A549 (cell line): ENCODE measurements around the gene ALDH1A3. TPM values are rescaled to one million over a fixed set of nuclear protein-coding genes. Genes with fewer than 3 reads are reported as not detected.

ENCODE experiments used
- ATAC-seq, 2 experiments: fragments of 200-7000 bp in 1 of 2; fragments of >200 bp in 1 of 2; cut with Nextera tagmentation in 1 of 2; cut with Tn5 transposase in 1 of 2; 3 replicates each; pipeline versions ENCODE4 v1.8.0 to v1.9.1; 2018 to 2020; ENCODE audit warnings: mild to moderate bottlenecking in 1 of 2, moderate library complexity in 1 of 2
- CTCF ChIA-PET: fragments of 300-600 bp; sonication (Branson Sonifier 250); formaldehyde crosslinking; extraction: SDS; loops from one replicate; lab custom pipeline; 2021; ENCODE audit warnings: antibody characterized with exemption, inconsistent platforms; lab: Yijun Ruan, JAX
- POLR2A ChIA-PET: fragments of 350-600 bp; formaldehyde crosslinking; extraction: SDS; loops from one replicate; lab custom pipeline; 2021; ENCODE audit warnings: antibody characterized with exemption, inconsistent platforms; lab: Yijun Ruan, JAX
- DNase-seq, 2 experiments: peaks; one replicate each; pipeline versions ENCODE4 v3.0.0 to v3.0.0-alpha.2; 2011 to 2016; ENCODE audit warnings: low read depth in 1 of 2, low spot score in 1 of 2
- FAIRE-seq: peaks from 2 replicates; lab custom pipeline; 2011; peaks lifted over from hg19 to GRCh38; lab: Jason Lieb, UNC
- H3K27ac ChIP-seq, 2 experiments: fragments of >200 bp; sonication (Bioruptor Twin); formaldehyde crosslinking; 3 replicates each; pipeline ENCODE4 v1.5.1; 2016 to 2017
- H3K4me1 ChIP-seq: fragments of >200 bp; sonication (Bioruptor Twin); formaldehyde crosslinking; 3 replicates; pipeline ENCODE4 v1.6.1; 2016
- H3K4me2 ChIP-seq: fragments of >200 bp; sonication (Bioruptor Twin); formaldehyde crosslinking; 3 replicates; pipeline ENCODE4 v1.6.1; 2016
- H3K4me3 ChIP-seq: fragments of >200 bp; sonication (Bioruptor Twin); formaldehyde crosslinking; 3 replicates; pipeline ENCODE4 v1.5.1; 2016
- H3K9me3 ChIP-seq: fragments of >200 bp; sonication (Bioruptor Twin); formaldehyde crosslinking; 3 replicates; pipeline ENCODE4 v1.6.1; 2016
- CHD4 ChIP-seq: fragments of 200-600 bp; sonication (generic); IDR thresholded peaks from 2 replicates; pipeline ENCODE4 v1.6.1; 2016; ENCODE audit warnings: antibody characterized with exemption, mild to moderate bottlenecking, borderline replicate concordance
- ELK1 ChIP-seq: fragments of 150-350 bp; IDR thresholded peaks from 2 replicates; pipeline ENCODE4 v1.6.1; 2014; ENCODE audit warnings: low read depth, mild to moderate bottlenecking, low read length
- FOSL2 ChIP-seq, 2 experiments: fragments of 450-650 bp in 1 of 2; fragments of >200 bp in 1 of 2; sonication (Bioruptor Twin) in 1 of 2; formaldehyde crosslinking; IDR thresholded peaks; 2 replicates each; pipeline versions ENCODE4 v1.5.0 to v1.6.1; 2016 to 2020; ENCODE audit warnings: mild to moderate bottlenecking in 1 of 2, moderate library complexity in 1 of 2
- FOXS1 ChIP-seq: fragments of 250-450 bp; sonication (Bioruptor Pico); IDR thresholded peaks from 2 replicates; pipeline ENCODE4 v1.5.0; 2020; ENCODE audit warnings: mild to moderate bottlenecking, moderate library complexity
- GATA3 ChIP-seq: IDR thresholded peaks from 2 replicates; pipeline ENCODE4 v1.6.1; 2012; ENCODE audit warnings: borderline replicate concordance
- HES2 ChIP-seq: fragments of >200 bp; sonication (Bioruptor Twin); formaldehyde crosslinking; IDR thresholded peaks from 2 replicates; pipeline ENCODE4 v1.6.1; 2016
- HEYL ChIP-seq: fragments of 250-450 bp; sonication (Bioruptor Pico); IDR thresholded peaks from 2 replicates; pipeline ENCODE4 v1.8.0; 2021; ENCODE audit warnings: mild to moderate bottlenecking, moderate library complexity
- HOXA7 ChIP-seq: fragments of 250-450 bp; sonication (Bioruptor Pico); IDR thresholded peaks from 2 replicates; pipeline ENCODE4 v1.5.0; 2020; ENCODE audit warnings: mild to moderate bottlenecking, moderate library complexity
- JUN ChIP-seq, 2 experiments: fragments of >200 bp; sonication (Bioruptor Twin); formaldehyde crosslinking; IDR thresholded peaks; 2 replicates in 1 of 2; 3 replicates in 1 of 2; pipeline ENCODE4 v1.6.1; 2016 to 2017
- KDM1A ChIP-seq: fragments of 200-600 bp; sonication (generic); IDR thresholded peaks from 2 replicates; pipeline ENCODE4 v1.6.1; 2016; ENCODE audit warnings: low read depth, mild to moderate bottlenecking
- KDM5A ChIP-seq: fragments of 200-600 bp; sonication (generic); IDR thresholded peaks from 2 replicates; pipeline ENCODE4 v1.6.1; 2016; ENCODE audit warnings: antibody characterized with exemption, mild to moderate bottlenecking
- PHF8 ChIP-seq: fragments of 200-600 bp; sonication (generic); IDR thresholded peaks from 2 replicates; pipeline ENCODE4 v1.6.1; 2016; ENCODE audit warnings: low read depth, mild to moderate bottlenecking, antibody characterized with exemption, moderate library complexity, borderline replicate concordance
- POLR2A ChIP-seq: IDR thresholded peaks from 2 replicates; pipeline ENCODE4 v1.6.1; 2012; ENCODE audit warnings: mild to moderate bottlenecking, low read length
- POLR2AphosphoS2 ChIP-seq: conservative IDR thresholded peaks from 2 replicates; pipeline ENCODE4 v1.6.1; 2012; ENCODE audit warnings: low read length, improper control_type of control experiment, inconsistent platforms
- RAD21 ChIP-seq, 2 experiments: fragments of >200 bp in 1 of 2; sonication (Bioruptor Twin) in 1 of 2; formaldehyde crosslinking in 1 of 2; IDR thresholded peaks in 1 of 2; conservative IDR thresholded peaks in 1 of 2; 2 replicates in 1 of 2; 3 replicates in 1 of 2; pipeline ENCODE4 v1.6.1; 2012 to 2018; ENCODE audit warnings: inconsistent platforms in 1 of 2
- SMC3 ChIP-seq: fragments of >200 bp; sonication (Bioruptor Twin); formaldehyde crosslinking; IDR thresholded peaks from 3 replicates; pipeline ENCODE4 v1.6.1; 2018; ENCODE audit warnings: inconsistent platforms
- TFCP2L1 ChIP-seq: fragments of 250-450 bp; sonication (Bioruptor Pico); IDR thresholded peaks from 2 replicates; pipeline ENCODE4 v1.5.0; 2021; ENCODE audit warnings: mild to moderate bottlenecking
- TP53 ChIP-seq: fragments of 250-450 bp; sonication (Bioruptor Pico); IDR thresholded peaks from 2 replicates; pipeline ENCODE4 v1.5.0; 2021; ENCODE audit warnings: mild to moderate bottlenecking, moderate library complexity
- ZC3H11A ChIP-seq: fragments of 450-650 bp; IDR thresholded peaks from 2 replicates; pipeline ENCODE4 v1.6.1; 2014; ENCODE audit warnings: antibody characterized with exemption, mild to moderate bottlenecking
- WGBS: methylation state at CpG from one replicate; pipeline ENCODE4 v1.1.6; 2017; ENCODE audit errors: missing lambda C conversion rate; 5-methylcytosine and 5-hydroxymethylcytosine counted together
- polyA plus RNA-seq, 4 experiments: library from polyadenylated mRNA; depleted of rRNA in 3 of 4; stranded (reverse); fragments of >200 nt; fragmentation: RNase III in 1 of 4; extraction: RNeasy Plus Mini Kit Qiagen cat#74134 plus additional on column Dnase treatment in 1 of 4; gene quantifications; 2 replicates in 3 of 4; 3 replicates in 1 of 4; pipeline ENCODE4 v1.2.3, GENCODE V29; 2011 to 2017
- TF ChIP-seq, protein P1 (sequence below): fragments of 450-650 bp; IDR thresholded peaks from 2 replicates; pipeline ENCODE4 v1.6.1; 2014; ENCODE audit warnings: antibody characterized with exemption
- TF ChIP-seq, protein P2 (sequence below): IDR thresholded peaks from 2 replicates; pipeline ENCODE4 v1.6.1; 2012
- TF ChIP-seq, protein P3 (sequence below): fragments of >200 bp; sonication (Bioruptor Twin); formaldehyde crosslinking; IDR thresholded peaks from 3 replicates; pipeline ENCODE4 v1.6.1; 2016

The ALDH1A3 gene
- polyA plus RNA-seq, 2 of the 4 experiments (the other 2 are of a cell fraction) = 11.5 to 11.9 TPM

- no peak overlapping the region for H3K27ac ChIP-seq
- no peaks in the 10 kb centered on the region for H3K4me1 ChIP-seq
- 88% methylated on average over 22 of the region's 22 CpGs for WGBS
- CTCF ChIA-PET = interaction anchor here (1.4 to 2.1 kb wide), 3 partner anchors 9 to 121 kb away, joined by 3 to 5 read pairs (median 5); no protein-coding TSS in a partner anchor
- FAIRE-seq = no peak
- ATAC-seq = no peak
- no peak overlapping the region for H3K4me2 ChIP-seq
- TF ChIP-seq HES2 (no peak), JUN (IDR thresholded peaks at IDR 0.05) (no peak), ELK1 (no peak), CHD4 (no peak), FOSL2 (IDR thresholded peaks at IDR 0.05) (no peak), FOSL2 (CRISPR knock-in tag; IDR thresholded peaks at IDR 0.05) (no peak), KDM5A (no peak), TP53 (CRISPR knock-in tag) (no peak), RAD21 (conservative IDR thresholded peaks at IDR 0.05 in 1 of 2, IDR thresholded peaks at IDR 0.05 in 1 of 2) (no peak), POLR2A (no peak), SMC3 (no peak), KDM1A (no peak), GATA3 (no peak), HOXA7 (CRISPR knock-in tag) (no peak), ZC3H11A (no peak), PHF8 (no peak)
- TF ChIP-seq, protein P1, sequence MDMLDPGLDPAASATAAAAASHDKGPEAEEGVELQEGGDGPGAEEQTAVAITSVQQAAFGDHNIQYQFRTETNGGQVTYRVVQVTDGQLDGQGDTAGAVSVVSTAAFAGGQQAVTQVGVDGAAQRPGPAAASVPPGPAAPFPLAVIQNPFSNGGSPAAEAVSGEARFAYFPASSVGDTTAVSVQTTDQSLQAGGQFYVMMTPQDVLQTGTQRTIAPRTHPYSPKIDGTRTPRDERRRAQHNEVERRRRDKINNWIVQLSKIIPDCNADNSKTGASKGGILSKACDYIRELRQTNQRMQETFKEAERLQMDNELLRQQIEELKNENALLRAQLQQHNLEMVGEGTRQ = no peak
- TF ChIP-seq, protein P2, sequence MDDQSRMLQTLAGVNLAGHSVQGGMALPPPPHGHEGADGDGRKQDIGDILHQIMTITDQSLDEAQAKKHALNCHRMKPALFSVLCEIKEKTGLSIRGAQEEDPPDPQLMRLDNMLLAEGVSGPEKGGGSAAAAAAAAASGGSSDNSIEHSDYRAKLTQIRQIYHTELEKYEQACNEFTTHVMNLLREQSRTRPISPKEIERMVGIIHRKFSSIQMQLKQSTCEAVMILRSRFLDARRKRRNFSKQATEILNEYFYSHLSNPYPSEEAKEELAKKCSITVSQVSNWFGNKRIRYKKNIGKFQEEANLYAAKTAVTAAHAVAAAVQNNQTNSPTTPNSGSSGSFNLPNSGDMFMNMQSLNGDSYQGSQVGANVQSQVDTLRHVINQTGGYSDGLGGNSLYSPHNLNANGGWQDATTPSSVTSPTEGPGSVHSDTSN = no peak
- POLR2A ChIA-PET = interaction anchor here (1.2 kb wide), 1 partner anchor 8 kb away, joined by 3 read pairs; the partner anchor contains the start of gene ALDH1A3
- no peak for DNase-seq
- no peak overlapping the region for H3K4me3 ChIP-seq
- H3K9me3 ChIP-seq = no peaks in the 10 kb centered on the region
Measured at GRCh38 chr15:100887211-100887913, 7.7 kb downstream of the ALDH1A3 start.

DNA sequence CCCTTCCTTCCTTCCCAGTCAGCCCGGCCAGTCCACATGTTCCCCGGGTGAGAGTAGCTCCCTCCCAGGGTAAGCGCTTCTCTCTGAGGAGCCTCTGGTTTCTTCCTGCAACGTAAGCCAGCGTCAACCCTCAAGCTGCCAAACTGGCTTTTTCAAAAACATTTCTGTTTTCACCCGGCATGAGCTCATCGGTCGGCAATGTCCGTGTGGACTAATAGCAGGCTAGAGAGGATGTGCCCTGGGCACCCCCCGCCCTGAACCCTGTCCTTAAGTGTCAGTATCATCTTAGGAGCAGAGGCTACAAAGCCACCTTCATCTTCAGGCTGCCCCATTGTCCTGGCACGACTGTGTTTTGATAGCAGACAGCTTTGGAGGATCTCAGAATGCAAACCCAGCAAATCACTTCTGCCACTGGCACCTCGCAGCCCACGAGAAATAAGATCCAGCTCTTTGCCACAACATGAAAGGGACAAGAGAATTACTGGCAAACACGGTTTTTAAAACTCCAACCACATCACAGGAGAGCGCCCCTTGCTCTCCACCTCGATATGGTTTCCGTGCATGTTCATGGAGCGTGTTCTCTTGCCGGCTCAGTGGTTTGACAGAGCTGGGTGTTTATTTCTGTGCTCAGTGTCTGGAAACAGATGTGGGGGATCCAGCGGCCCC lies 9.9 kb downstream of the ALDH1A3 start:
- 91% methylated on average over 20 of the region's 20 CpGs for WGBS
- no peak for DNase-seq
- CTCF ChIA-PET = interaction anchor here (0.7 to 2.9 kb wide), 8 partner anchors 9 to 218 kb away, joined by 3 to 11 read pairs (median 4); no protein-coding TSS in a partner anchor
- POLR2A ChIA-PET = interaction anchor here (0.7 kb wide), 1 partner anchor 10 kb away, joined by 3 read pairs; no protein-coding TSS in a partner anchor
- ATAC-seq = no peak; a peak in 1 of 6 replicates
- Histone ChIP-seq H3K9me3 (no peaks in the 10 kb centered on the region), H3K4me3 (no peak overlapping the region), H3K27ac (no peak overlapping the region), H3K4me2 (no peak overlapping the region), H3K4me1 (no peaks in the 10 kb centered on the region)
- FAIRE-seq = no peak
- no peak for TF ChIP-seq JUN (IDR thresholded peaks at IDR 0.05)
- TF ChIP-seq, protein P3, sequence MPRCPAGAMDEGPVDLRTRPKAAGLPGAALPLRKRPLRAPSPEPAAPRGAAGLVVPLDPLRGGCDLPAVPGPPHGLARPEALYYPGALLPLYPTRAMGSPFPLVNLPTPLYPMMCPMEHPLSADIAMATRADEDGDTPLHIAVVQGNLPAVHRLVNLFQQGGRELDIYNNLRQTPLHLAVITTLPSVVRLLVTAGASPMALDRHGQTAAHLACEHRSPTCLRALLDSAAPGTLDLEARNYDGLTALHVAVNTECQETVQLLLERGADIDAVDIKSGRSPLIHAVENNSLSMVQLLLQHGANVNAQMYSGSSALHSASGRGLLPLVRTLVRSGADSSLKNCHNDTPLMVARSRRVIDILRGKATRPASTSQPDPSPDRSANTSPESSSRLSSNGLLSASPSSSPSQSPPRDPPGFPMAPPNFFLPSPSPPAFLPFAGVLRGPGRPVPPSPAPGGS = no peak
- TF ChIP-seq FOXS1 (CRISPR knock-in tag) = no peak
- TF ChIP-seq, protein P1 = no peak
- no peak for TF ChIP-seq POLR2AphosphoS2
- TF ChIP-seq CHD4 = no peak
- TF ChIP-seq RAD21 (conservative IDR thresholded peaks at IDR 0.05 in 1 of 2, IDR thresholded peaks at IDR 0.05 in 1 of 2) = no peak
- TF ChIP-seq HEYL (CRISPR knock-in tag) = no peak
- TF ChIP-seq FOSL2 (IDR thresholded peaks at IDR 0.05) = no peak
- no peak for TF ChIP-seq FOSL2 (CRISPR knock-in tag; IDR thresholded peaks at IDR 0.05)
- TF ChIP-seq TFCP2L1 (CRISPR knock-in tag) = no peak
